WI38 (cell line): ENCODE data around the gene TELO2.
A peak's percentile ranks its signal among the peaks of the same experiment; 100 is the strongest.
"Not testable (repeated sequence)": the region's sequence is repeated elsewhere in the genome, so short reads cannot be mapped to it uniquely, and the experiment has no call there.

ENCODE experiments used
- H3K4me3 ChIP-seq: 2 replicates; pipeline ENCODE4 v1.5.1; 2011; ENCODE audit warnings: low read depth, mild to moderate bottlenecking, control low read depth, low read length
- CTCF ChIP-seq: IDR thresholded peaks from 2 replicates; pipeline ENCODE4 v1.5.1; 2012; ENCODE audit warnings: low read depth, mild to moderate bottlenecking, control low read depth, low read length

Gene TELO2

GRCh38 chr16:1472974-1473373 is 20.2 kb upstream of the TELO2 start:
- H3K4me3 ChIP-seq = no peak overlapping the region
- no peak for TF ChIP-seq CTCF

GRCh38 chr16:1474082-1474795 is 18.9 kb upstream of the TELO2 start:
- peak overlapping the region; percentile 71 for H3K4me3 ChIP-seq
- no peak for TF ChIP-seq CTCF

GRCh38 chr16:1474796-1475551 is 18.2 kb upstream of the TELO2 start, which contains the start of gene CLCN7:
Gene CLCN7 (minus strand): TSS chr16:1475028. CDS start chr16:1474974, 54 bp downstream.
- H3K4me3 ChIP-seq = peak within 1 kb of the TSS; percentile 71
- TF ChIP-seq CTCF = no peak

DNA sequence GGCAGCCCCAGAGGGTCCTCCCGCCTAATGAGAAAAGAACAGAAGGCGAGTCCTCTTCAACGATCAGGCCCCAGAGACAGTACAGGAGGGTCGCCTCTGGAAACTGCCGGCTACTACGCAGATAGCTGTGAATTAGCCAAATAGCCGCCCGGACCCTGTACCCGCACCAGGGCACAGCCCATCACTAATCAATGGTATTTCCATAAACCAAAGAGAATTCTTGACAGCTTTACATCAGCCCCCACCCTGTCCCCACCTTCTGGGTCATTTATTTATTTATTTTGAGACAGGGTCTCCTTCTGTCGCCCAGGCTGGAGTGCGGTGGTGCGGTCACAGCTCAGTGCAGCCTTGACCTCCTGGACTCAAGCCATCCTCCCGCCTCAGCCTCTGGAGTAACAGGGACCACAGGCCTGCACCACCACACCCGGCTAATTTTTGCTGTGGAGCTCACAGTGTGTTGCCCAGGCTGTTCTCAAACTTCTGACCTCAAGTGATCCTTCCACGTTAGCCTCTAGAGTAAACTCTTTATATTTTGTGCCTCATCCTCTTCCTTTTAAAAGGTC is 17.5 kb upstream of the TELO2 start:
- H3K4me3 ChIP-seq = peak overlapping the region; percentile 71
- TF ChIP-seq CTCF = no peak

DNA sequence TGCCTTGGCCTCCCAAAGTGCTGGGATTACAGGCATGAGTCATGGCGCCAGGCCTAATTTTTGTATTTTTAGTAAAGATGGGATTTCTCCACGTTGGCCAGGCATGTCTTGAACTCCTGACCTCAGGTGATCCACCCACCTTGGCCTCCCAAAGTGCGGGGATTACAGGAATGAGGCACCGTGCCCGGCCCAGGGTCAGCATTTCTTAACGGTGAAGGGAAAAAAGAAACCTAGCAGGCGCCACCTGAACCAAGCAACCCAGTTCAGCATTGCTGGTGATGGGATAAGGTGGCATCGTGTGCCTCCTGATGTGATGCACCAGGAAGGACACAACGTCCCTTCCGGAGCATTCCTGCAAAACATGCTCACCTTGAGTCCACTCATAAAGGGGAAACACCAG is 16.1 kb upstream of the TELO2 start:
- TF ChIP-seq CTCF = no peak

GRCh38 chr16:1478937-1479336 is 14.2 kb upstream of the TELO2 start:
- H3K4me3 ChIP-seq = not testable (repeated sequence)

More for the DNA sequence above, 16.1 kb upstream of the TELO2 start:
- no peak overlapping the region for H3K4me3 ChIP-seq

DNA sequence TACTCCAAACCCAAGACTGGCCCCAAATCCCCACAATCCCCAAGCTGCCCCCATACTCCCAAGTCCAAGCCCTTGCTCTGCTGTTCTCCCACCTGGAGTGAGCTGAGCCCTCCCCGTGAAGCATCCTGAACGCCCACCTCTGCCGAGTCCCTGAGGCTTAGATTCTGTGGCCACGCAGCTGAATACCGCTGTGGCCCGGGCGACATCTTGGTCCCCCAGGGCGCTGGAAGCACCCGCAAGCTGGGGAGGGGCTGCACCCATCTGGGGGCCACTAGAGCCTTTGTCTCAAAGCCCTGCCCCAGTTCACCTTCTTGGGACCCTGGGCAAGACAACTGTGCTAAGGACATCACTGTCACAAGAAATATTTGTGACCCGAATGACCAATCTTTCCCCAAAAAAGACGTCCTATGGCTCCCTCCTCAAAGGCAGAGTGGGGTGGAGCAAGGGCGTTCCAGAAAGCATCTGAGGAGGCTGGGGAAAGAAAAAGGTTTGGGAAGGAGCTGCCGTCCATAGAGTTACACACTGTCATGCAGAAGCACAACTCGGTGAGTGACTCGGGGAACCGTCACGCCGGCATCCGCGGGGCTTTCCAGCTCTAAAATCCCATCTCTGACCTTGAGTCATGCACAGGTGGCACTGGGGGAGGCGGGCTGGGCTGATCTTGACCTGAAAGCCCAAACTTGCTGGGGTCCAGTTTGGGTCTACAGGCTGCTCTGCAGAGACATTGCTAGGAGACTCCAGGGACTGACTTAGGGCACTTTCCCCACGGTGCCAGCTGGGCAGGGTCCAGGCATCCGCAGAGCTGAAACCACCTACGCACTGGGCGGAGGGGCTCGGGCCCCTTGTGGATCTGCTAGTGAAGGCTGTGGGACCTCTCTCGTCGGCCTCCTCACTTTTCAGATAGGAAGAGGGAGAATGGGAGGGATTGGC is 11.0 kb upstream of the TELO2 start:
- TF ChIP-seq CTCF = no peak
- no peak overlapping the region for H3K4me3 ChIP-seq
